Adipocyte (in vitro differentiated cells): Measurements from ENCODE around the gene CMIP.
A peak's percentile ranks its signal among the peaks of the same experiment; 100 is the strongest.

Source experiments
- DNase-seq: peaks from one replicate; pipeline ENCODE4 v3.0.0-alpha.2; 2015; ENCODE audit warnings: low read depth
- H3K27me3 ChIP-seq: replicated peaks from 2 replicates; pipeline ENCODE4 v1.7.0; 2013; ENCODE audit warnings: mild to moderate bottlenecking, low read length, moderate library complexity; ENCODE audit not compliant: control insufficient read depth, insufficient read depth
- H3K36me3 ChIP-seq: 2 replicates; pipeline ENCODE4 v1.7.0; 2013; ENCODE audit warnings: low read length, mild to moderate bottlenecking, moderate library complexity; ENCODE audit not compliant: control insufficient read depth, insufficient read depth, severe bottlenecking
- H3K4me1 ChIP-seq: 2 replicates; pipeline ENCODE4 v1.7.0; 2013; ENCODE audit warnings: mild to moderate bottlenecking, low read length, moderate library complexity; ENCODE audit not compliant: control insufficient read depth, insufficient read depth
- H3K4me3 ChIP-seq: 2 replicates; pipeline ENCODE4 v1.7.0; 2013; ENCODE audit warnings: mild to moderate bottlenecking, low read length, moderate library complexity
- H3K9ac ChIP-seq: 2 replicates; pipeline ENCODE4 v1.7.0; 2013; ENCODE audit warnings: mild to moderate bottlenecking, low read length, moderate library complexity
- H3K9me3 ChIP-seq: 2 replicates; pipeline ENCODE4 v1.7.0; 2013; ENCODE audit warnings: mild to moderate bottlenecking, low read length, moderate library complexity; ENCODE audit not compliant: control insufficient read depth

CMIP gene

GRCh38 chr16:81495321-81496234, 51.0 kb downstream of the CMIP start:
- Histone ChIP-seq H3K4me1 (peaks cover 23% of the 10 kb centered on the region), H3K36me3 (peaks cover 5% of the 10 kb centered on the region)
- DNase-seq: no peak

DNA sequence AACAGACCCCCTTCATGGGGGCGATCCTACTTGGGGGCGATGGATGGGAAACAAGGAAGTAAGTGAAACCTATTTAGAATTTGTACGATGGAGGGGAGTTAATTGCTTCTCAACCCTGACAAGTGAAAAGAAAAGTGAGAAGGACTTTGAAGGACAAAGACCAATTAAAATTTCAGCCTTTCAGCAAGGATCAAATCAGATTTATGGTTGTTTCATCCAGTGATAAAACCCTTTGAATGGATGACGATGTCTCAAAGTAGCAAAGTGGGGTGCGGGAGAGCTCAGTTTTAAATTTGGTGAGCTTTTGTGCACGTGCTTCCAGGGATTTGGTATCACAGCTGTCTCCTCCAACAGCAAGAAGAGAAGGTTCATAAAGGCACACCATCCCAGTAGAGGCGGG, 51.7 kb downstream of the CMIP start:
- Histone ChIP-seq H3K4me1 (peaks cover 23% of the 10 kb centered on the region), H3K27me3 (no peaks in the 10 kb centered on the region), H3K9ac (no peak overlapping the region), H3K36me3 (peaks cover 5% of the 10 kb centered on the region), H3K4me3 (no peak overlapping the region), H3K9me3 (no peaks in the 10 kb centered on the region)
- DNase-seq: no peak

More at GRCh38 chr16:81495321-81496234, 51.0 kb downstream of the CMIP start:
- Histone ChIP-seq H3K27me3 (no peaks in the 10 kb centered on the region), H3K4me3 (no peak overlapping the region), H3K9ac (no peak overlapping the region), H3K9me3 (no peaks in the 10 kb centered on the region)

DNA sequence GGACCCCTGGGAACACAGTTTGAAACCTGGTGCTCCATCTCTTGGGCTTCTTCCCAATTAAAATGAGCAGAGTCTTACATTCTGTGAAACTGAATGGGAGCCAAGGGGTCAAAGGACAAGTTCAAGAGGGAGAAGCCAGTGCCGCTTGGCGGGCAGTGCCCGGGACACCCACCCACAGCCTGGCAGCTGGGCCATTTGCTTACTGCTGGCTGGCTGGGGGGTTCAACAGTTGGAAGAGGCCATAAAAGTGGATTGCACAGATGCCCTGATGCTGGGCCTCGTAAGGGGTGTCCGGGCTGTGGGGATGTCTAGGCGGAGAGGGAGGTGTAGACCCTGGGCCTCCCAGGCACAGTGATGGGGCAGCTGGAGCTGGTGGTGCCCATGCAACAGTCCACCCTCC, 52.1 kb downstream of the CMIP start:
- no peak overlapping the region for H3K9ac ChIP-seq
- H3K4me1 ChIP-seq: peaks cover 19% of the 10 kb centered on the region
- H3K36me3 ChIP-seq: peaks cover 5% of the 10 kb centered on the region
- DNase-seq: no peak
- H3K9me3 ChIP-seq: no peaks in the 10 kb centered on the region
- no peak overlapping the region for H3K4me3 ChIP-seq
- H3K27me3 ChIP-seq: no peaks in the 10 kb centered on the region

- Histone ChIP-seq H3K27me3 (no peaks in the 10 kb centered on the region), H3K9me3 (no peaks in the 10 kb centered on the region), H3K4me3 (no peak overlapping the region), H3K36me3 (peaks cover 5% of the 10 kb centered on the region), H3K4me1 (peaks cover 10% of the 10 kb centered on the region), H3K9ac (no peak overlapping the region)
- DNase-seq: no peak
Observed at GRCh38 chr16:81497690-81498089, 53.1 kb downstream of the CMIP start.

DNA sequence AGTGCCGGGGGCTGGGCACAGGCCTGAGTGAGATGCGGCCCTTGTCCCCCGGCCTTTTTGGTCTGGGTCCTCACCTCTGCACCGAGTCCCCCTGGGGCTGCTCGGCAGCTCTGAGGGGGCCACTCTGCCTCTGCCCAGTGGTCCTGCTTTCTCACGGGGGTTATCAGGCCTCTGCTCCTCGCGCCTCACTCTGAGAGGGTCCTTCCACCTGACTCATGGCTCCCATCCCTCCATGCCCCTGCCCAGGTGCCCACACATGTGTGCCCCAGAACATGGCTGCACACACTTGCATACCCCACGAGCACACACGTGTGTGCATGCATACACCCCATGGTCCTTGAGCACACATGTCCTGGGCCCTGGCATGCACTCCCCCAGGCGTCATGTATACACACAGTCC, 53.7 kb downstream of the CMIP start:
- no peak overlapping the region for H3K9ac ChIP-seq
- peaks cover 5% of the 10 kb centered on the region for H3K36me3 ChIP-seq
- DNase-seq: no peak
- H3K9me3 ChIP-seq: no peaks in the 10 kb centered on the region
- H3K4me1 ChIP-seq: peaks cover 3% of the 10 kb centered on the region
- H3K4me3 ChIP-seq: no peak overlapping the region
- H3K27me3 ChIP-seq: no peaks in the 10 kb centered on the region

DNA sequence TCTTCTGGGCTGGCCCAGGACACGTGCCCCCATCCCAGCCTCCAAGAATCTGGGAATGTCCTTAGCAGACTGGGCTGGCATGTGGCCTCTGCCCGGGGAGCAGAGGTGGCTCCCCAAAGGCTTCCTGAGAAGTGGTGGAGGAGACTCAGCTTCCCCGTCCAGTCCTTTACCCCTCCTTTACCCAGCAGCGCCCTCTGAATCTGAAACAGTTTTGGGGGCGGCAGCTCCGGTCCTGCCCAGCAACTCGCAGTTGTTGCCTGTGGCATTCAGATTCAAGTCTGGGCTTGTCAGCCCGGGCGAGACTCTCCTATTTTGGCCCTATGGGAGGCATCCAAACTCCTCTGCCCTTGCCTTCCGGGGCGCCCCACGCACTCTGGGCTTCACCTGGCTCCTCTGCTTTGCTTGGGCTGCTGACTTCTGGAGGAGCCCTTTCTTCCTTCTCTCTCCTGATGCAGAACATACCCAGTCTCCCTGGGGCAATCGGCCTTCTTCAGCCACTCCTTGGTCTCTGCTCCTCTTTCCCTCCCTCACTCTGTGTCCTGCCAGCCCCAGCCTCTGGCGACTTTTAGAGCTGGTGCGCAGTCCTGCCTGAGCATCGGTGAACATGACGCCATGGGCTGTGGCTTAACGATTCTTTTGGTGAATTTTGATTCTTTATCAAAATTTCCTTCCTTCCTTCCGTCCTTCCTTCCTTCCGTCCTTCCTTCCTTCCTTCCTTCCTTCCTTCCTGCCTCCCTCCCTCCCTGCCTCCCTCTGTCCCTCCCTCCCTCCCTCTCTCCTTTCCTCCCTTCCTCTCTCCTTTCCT, 55.2 kb downstream of the CMIP start:
- no peak overlapping the region for H3K4me3 ChIP-seq
- no peaks in the 10 kb centered on the region for H3K27me3 ChIP-seq
- no peaks in the 10 kb centered on the region for H3K4me1 ChIP-seq
- no peak for DNase-seq
- peaks cover 5% of the 10 kb centered on the region for H3K36me3 ChIP-seq
- no peak overlapping the region for H3K9ac ChIP-seq
- no peaks in the 10 kb centered on the region for H3K9me3 ChIP-seq

DNA sequence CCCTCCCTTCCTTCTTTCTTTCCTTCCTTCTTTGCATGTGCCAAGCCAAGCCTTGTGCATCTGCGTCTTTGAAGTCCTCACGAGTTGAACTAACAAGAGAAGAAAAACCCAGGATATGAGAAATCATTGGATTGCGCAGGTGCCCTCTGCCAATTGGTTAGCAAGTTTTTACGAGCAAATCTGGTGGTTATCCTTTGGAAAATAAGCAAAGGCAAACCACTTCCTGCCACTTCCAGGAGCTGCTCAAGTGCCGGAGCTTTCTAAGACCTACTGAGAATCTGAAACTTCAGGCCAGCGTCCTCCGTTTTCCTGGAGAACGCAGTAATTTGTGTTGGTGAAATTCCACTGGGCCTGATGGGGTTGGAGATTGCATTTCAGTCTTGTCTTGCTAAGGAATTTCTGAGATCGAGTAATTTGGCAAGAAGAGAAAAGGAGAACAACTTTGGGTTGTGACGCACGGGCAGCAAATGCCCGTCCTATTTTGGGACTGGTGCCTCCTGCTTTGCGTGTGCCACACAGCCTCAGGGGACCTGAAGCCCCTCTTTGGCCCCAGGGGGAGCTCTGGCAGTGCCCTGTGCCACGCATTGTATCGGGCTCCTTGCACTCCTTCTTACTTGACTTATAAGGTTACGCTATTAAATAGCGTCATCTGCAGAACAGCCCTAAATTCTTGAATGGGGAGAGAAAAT, 56.4 kb downstream of the CMIP start:
- Histone ChIP-seq H3K27me3 (no peaks in the 10 kb centered on the region), H3K4me1 (peaks cover 2% of the 10 kb centered on the region), H3K9me3 (no peaks in the 10 kb centered on the region), H3K9ac (no peak overlapping the region), H3K4me3 (no peak overlapping the region), H3K36me3 (peaks cover 5% of the 10 kb centered on the region)
- peak; percentile 57 for DNase-seq

DNA sequence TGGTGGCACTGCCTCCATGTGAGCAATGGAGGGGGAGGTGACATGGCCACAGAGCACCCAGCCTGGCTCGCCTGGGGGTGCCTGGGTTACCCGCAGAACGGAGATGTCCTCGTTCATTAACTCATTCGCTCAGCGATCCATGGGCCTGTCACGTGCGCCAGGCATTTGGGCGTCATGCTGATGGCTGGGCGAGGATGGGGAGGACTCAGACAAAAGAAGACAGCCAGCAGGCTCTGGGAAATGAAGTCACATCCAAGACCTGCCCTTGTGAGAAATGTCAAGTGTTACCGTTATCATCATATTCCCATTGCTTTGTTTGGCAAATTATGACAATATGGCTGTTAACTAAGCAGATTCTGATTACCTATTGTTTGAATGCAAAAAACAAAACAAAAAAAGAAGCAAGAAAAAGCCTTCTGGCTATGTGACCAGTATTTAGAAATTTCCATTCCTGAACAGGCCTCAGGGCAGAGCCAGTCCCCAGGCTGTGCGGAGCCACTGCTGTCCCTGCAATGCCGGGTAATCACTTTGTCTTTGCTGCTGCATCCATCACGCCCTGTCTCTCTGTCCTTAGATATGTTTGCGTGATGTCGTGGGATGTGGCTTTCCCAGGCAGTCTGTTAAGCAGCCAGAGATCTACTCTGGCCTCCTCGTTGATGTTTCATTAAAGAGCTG, 57.9 kb downstream of the CMIP start:
- Histone ChIP-seq H3K9me3 (no peaks in the 10 kb centered on the region), H3K4me1 (peaks cover 2% of the 10 kb centered on the region), H3K9ac (no peak overlapping the region), H3K4me3 (no peak overlapping the region), H3K36me3 (peaks cover 5% of the 10 kb centered on the region), H3K27me3 (no peaks in the 10 kb centered on the region)
- DNase-seq: no peak

DNA sequence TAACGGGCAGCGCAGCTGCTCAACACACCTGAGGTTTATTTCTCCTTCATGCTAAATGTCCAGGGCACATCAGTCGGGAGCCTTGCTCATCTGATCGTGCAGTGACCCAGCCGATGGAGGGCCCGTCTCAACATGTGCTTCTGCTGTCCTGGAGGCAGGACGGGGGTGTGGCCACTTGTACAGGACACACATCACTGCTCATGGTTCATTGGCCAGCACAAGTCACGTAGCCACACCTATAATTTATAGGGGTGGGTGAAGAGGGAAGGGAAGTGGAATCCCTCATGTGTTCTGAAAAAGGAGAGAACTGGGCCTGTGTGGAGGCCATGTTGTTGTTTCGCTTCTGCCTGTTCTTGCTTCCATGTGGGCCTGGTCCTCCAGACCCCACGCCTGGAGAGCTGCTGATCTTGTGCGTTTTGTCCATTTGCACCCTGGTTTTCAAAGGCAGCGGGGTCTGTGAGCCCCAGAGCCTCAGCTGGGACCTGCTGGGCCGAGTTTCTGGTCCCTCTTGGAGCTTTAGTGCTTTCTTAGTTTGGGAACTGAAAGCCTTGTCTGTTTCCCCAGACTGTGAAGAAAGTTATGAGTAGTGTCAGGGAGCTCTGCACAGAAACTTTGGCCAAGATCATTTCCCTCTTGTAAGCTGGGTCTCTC, 60.5 kb downstream of the CMIP start:
- no peak for DNase-seq
- H3K4me1 ChIP-seq: peaks cover 2% of the 10 kb centered on the region
- no peak overlapping the region for H3K9ac ChIP-seq
- H3K27me3 ChIP-seq: no peaks in the 10 kb centered on the region
- no peaks in the 10 kb centered on the region for H3K9me3 ChIP-seq
- H3K36me3 ChIP-seq: no peaks in the 10 kb centered on the region
- no peak overlapping the region for H3K4me3 ChIP-seq

GRCh38 chr16:81509404-81509803, 64.8 kb downstream of the CMIP start:
- Histone ChIP-seq H3K9ac (no peak overlapping the region), H3K4me1 (peaks cover 20% of the 10 kb centered on the region), H3K36me3 (no peaks in the 10 kb centered on the region), H3K9me3 (no peaks in the 10 kb centered on the region), H3K27me3 (no peaks in the 10 kb centered on the region), H3K4me3 (no peak overlapping the region)
- no peak for DNase-seq
